Gastroesophageal sphincter (tissue), 4 donors: ENCODE results near the gene TBKBP1. TPM values are rescaled to one million over a fixed set of nuclear protein-coding genes. Genes with fewer than 3 reads are reported as not detected.

Source experiments
- ATAC-seq: fragments of 150-250 bp; one replicate; pipeline ENCODE4 v1.9.1; 2016; ENCODE audit warnings: mild to moderate bottlenecking, moderate library complexity
- H3K27ac ChIP-seq, 4 donors: fragments of 200-600 bp; sonication (generic) in 3 of 4; 1 replicate in 3 of 4; 2 replicates in 1 of 4; pipeline ENCODE4 v1.5.1; 2016 to 2019
- H3K27me3 ChIP-seq: fragments of 200-600 bp; sonication (generic); one replicate; pipeline ENCODE4 v1.5.1; 2019
- H3K36me3 ChIP-seq, 2 donors: fragments of 200-600 bp; sonication (generic); one replicate each; pipeline ENCODE4 v1.5.1; 2019; ENCODE audit warnings: control low read depth in 1 of 2
- H3K4me1 ChIP-seq, 3 donors: fragments of 200-600 bp; sonication (generic); 1 replicate in 2 of 3; 2 replicates in 1 of 3; pipeline ENCODE4 v1.5.1; 2016 to 2019; ENCODE audit warnings: control low read depth in 2 of 3
- H3K4me3 ChIP-seq, 2 donors: fragments of 200-600 bp; sonication (generic); one replicate each; pipeline ENCODE4 v1.5.1; 2019; ENCODE audit warnings: mild to moderate bottlenecking in 1 of 2, moderate library complexity in 1 of 2
- H3K9me3 ChIP-seq, 3 donors: fragments of 200-600 bp; sonication (generic); one replicate each; pipeline ENCODE4 v1.5.1; 2017 to 2019; ENCODE audit warnings: control low read depth in 2 of 3
- CTCF ChIP-seq, 4 experiments: fragments of 200-600 bp in 2 of 4; fragments of 450-650 bp in 2 of 4; sonication (generic) in 1 of 4; IDR thresholded peaks; one replicate each; pipeline ENCODE4 v1.5.1; 2017 to 2019; ENCODE audit warnings: antibody characterized with exemption in 4 of 4, mild to moderate bottlenecking in 2 of 4, moderate library complexity in 2 of 4
- EP300 ChIP-seq: sonication (generic); formaldehyde crosslinking; IDR thresholded peaks from one replicate; pipeline ENCODE4 v1.6.1; 2017; ENCODE audit warnings: antibody characterized with exemption, mild to moderate bottlenecking
- POLR2A ChIP-seq, 2 donors: fragments of 450-650 bp; IDR thresholded peaks; one replicate each; pipeline ENCODE4 v1.6.1; 2017; ENCODE audit warnings: antibody characterized with exemption in 2 of 2, mild to moderate bottlenecking in 2 of 2, moderate library complexity in 1 of 2
- POLR2AphosphoS5 ChIP-seq: sonication (generic); formaldehyde crosslinking; IDR thresholded peaks from one replicate; pipeline ENCODE4 v1.6.1; 2017; ENCODE audit warnings: antibody characterized with exemption
- WGBS, 2 donors: methylation state at CpG; one replicate each; pipeline ENCODE4 v1.1.5; 2018; ENCODE audit warnings: low coverage in 1 of 2; 5-methylcytosine and 5-hydroxymethylcytosine counted together
- total RNA-seq, 4 donors: library from RNA; depleted of rRNA; stranded (reverse); fragments of >200 nt; gene quantifications; one replicate each; pipeline ENCODE4 v1.1.0, GENCODE V29; 2016

The TBKBP1 gene
- total RNA-seq, 4 donors from 2014 or later = 13.9 to 25.1 (median 18.0) TPM

GRCh38 chr17:47733674-47734410, 39.9 kb downstream of the TBKBP1 start:
- WGBS, 2 donors = 4% methylated on average over 13 of the region's 60 CpGs; no CpG with 5 or more reads in 1 of the 2 donors
- TF ChIP-seq POLR2AphosphoS5 (no peak), CTCF (IDR thresholded peaks at IDR 0.05) (no peak), EP300 (no peak), POLR2A (IDR thresholded peaks at IDR 0.05) (no peak)

GRCh38 chr17:47735139-47735464, 41.1 kb downstream of the TBKBP1 start:
- Histone ChIP-seq H3K4me3 (no peak overlapping the region), H3K36me3 (no peaks in the 10 kb centered on the region), H3K9me3 (no peaks in the 10 kb centered on the region), H3K27ac (no peak overlapping the region), H3K27me3 (peaks cover 84% of the 10 kb centered on the region), H3K4me1 (peaks cover 0 to 18% (median 10%) of the 10 kb centered on the region in 3 donors)
- TF ChIP-seq CTCF (IDR thresholded peaks at IDR 0.05) = no peak
- no peak for TF ChIP-seq POLR2A (IDR thresholded peaks at IDR 0.05)
- no peak for TF ChIP-seq POLR2AphosphoS5
- TF ChIP-seq EP300 = no peak
- no peak for ATAC-seq
- WGBS, 2 donors = 86 to 100% methylated on average over 2 of the region's 3 CpGs

More at GRCh38 chr17:47733674-47734410, 39.9 kb downstream of the TBKBP1 start:
- no peaks in the 10 kb centered on the region for H3K9me3 ChIP-seq
- peaks cover 85% of the 10 kb centered on the region for H3K27me3 ChIP-seq
- ATAC-seq = no peak
- peaks cover 0 to 18% (median 10%) of the 10 kb centered on the region in 3 donors for H3K4me1 ChIP-seq
- peak overlapping the region in 1 of 2 donors; percentile 52 for H3K4me3 ChIP-seq
- no peaks in the 10 kb centered on the region for H3K36me3 ChIP-seq
- peak overlapping the region in 1 of 4 donors; percentile 49 for H3K27ac ChIP-seq

- no peak for TF ChIP-seq EP300
- TF ChIP-seq CTCF (IDR thresholded peaks at IDR 0.05) = no peak
- TF ChIP-seq POLR2AphosphoS5 = no peak
- TF ChIP-seq POLR2A (IDR thresholded peaks at IDR 0.05) = no peak
- Histone ChIP-seq H3K27ac (no peak overlapping the region), H3K4me3 (no peak overlapping the region), H3K36me3 (no peaks in the 10 kb centered on the region), H3K9me3 (no peaks in the 10 kb centered on the region), H3K4me1 (peaks cover 0 to 18% (median 10%) of the 10 kb centered on the region in 3 donors), H3K27me3 (peaks cover 84% of the 10 kb centered on the region)
- no peak for ATAC-seq
- WGBS, 2 donors = 100% methylated on average over 2 of the region's 3 CpGs; no CpG with 5 or more reads in 1 of the 2 donors
Observed at GRCh38 chr17:47735536-47736011, 41.6 kb downstream of the TBKBP1 start.

GRCh38 chr17:47736501-47737495, 42.8 kb downstream of the TBKBP1 start:
- Histone ChIP-seq H3K4me1 (peaks cover 0 to 18% (median 10%) of the 10 kb centered on the region in 3 donors), H3K4me3 (no peak overlapping the region), H3K27ac (no peak overlapping the region), H3K27me3 (peaks cover 81% of the 10 kb centered on the region), H3K36me3 (no peaks in the 10 kb centered on the region), H3K9me3 (no peaks in the 10 kb centered on the region)
- no peak for ATAC-seq
- 71 to 73% methylated on average over 8 to 10 of the region's 17 CpGs for WGBS, 2 donors
- TF ChIP-seq POLR2A (IDR thresholded peaks at IDR 0.05) (no peak), EP300 (no peak), CTCF (IDR thresholded peaks at IDR 0.05) (no peak), POLR2AphosphoS5 (no peak)
